Measurements from ENCODE around the gene NDUFA7. TPM values are rescaled to one million over a fixed set of nuclear protein-coding genes. Genes with fewer than 3 reads are reported as not detected.
"Not testable (repeated sequence)": the region's sequence is repeated elsewhere in the genome, so short reads cannot be mapped to it uniquely, and the experiment has no call there.

The NDUFA7 gene
- total RNA-seq, 1 donor from 2014 or later: 39.9 TPM

DNA sequence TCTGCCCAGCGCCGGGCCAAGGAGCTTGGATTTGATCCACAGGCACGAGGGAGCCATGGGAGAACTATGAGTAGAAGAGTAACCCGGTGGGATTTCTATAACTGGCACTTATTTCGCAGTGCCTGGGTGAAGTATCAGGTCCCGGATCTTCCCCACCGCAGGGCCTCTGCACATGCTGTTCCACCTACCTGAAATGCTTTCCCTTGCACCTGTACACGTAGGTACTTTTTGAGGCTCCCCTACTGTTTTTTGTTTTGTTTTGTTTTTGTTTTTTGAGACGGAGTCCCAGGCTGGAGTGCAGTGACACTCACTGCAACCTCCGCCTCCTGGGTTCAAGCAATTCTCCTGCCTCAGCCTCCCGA lies 22.3 kb upstream of the NDUFA7 start:
- DNase-seq (ENCODE audit: low spot score): no peak
- peak overlapping the region; percentile 81 for H3K27ac Mint-ChIP-seq (ENCODE audit: unreplicated experiment)
- peaks cover 4% of the 10 kb centered on the region for H3K36me3 Mint-ChIP-seq (ENCODE audit: low read depth, unreplicated experiment)
- H3K4me3 Mint-ChIP-seq (ENCODE audit: unreplicated experiment): peak overlapping the region; percentile 84
- no peaks in the 10 kb centered on the region for H3K9me3 Mint-ChIP-seq (ENCODE audit: unreplicated experiment)
- TF ChIP-seq, protein P1, sequence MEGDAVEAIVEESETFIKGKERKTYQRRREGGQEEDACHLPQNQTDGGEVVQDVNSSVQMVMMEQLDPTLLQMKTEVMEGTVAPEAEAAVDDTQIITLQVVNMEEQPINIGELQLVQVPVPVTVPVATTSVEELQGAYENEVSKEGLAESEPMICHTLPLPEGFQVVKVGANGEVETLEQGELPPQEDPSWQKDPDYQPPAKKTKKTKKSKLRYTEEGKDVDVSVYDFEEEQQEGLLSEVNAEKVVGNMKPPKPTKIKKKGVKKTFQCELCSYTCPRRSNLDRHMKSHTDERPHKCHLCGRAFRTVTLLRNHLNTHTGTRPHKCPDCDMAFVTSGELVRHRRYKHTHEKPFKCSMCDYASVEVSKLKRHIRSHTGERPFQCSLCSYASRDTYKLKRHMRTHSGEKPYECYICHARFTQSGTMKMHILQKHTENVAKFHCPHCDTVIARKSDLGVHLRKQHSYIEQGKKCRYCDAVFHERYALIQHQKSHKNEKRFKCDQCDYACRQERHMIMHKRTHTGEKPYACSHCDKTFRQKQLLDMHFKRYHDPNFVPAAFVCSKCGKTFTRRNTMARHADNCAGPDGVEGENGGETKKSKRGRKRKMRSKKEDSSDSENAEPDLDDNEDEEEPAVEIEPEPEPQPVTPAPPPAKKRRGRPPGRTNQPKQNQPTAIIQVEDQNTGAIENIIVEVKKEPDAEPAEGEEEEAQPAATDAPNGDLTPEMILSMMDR (IDR thresholded peaks at IDR 0.05; ENCODE audit: unreplicated experiment): peak; percentile 4
- peaks cover 17% of the 10 kb centered on the region for H3K27me3 Mint-ChIP-seq (ENCODE audit: unreplicated experiment)
- H3K4me1 Mint-ChIP-seq (ENCODE audit: unreplicated experiment): peaks cover 29% of the 10 kb centered on the region

DNA sequence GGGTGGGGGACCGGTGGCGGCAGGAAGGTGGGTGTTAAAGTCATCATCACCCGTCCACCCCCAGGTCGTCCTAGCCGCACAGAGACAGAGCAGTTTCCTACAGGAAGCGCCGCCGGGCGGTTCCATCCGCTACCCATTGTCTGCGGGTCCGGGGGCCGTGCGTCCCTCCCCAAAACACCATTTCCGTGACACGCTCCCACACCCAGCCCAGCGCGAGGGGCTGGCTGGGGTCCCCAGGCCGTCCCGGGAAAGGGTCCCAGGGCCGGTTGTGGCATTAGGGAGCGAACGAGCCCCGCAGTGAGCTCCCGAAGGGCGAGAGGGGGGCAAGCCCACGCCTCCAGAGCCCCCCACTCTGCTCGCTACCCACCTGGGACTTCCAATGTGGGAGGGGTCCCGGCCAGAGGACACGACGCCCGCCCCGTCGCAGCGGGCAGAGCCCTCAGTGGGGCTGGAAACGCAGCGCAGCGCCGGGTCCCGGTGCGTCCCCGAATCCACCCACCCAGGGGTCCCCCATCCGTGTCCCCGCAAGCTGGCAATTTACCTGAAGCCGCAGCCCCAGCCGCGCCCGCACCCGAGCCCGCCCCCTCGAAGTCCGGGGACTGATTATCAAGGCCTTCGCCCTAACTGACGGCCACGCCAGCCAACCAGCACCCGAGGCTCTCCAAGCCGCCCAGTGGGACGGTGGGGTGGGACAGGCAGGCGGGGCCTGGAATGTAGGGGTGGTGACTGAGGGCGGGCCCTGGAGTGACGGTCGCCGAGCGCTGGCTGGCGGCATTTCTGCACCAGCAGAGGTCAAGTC lies 21.7 kb upstream of the NDUFA7 start, which contains the start of gene KANK3:
KANK3 (minus strand) TSS at position 579 of the 799 bp plus-strand sequence. CDS start 5,434 bp downstream, outside the sequence.
- H3K36me3 Mint-ChIP-seq (ENCODE audit: low read depth, unreplicated experiment): peaks cover 8% of the 10 kb centered on the region
- H3K9me3 Mint-ChIP-seq (ENCODE audit: unreplicated experiment): no peaks in the 10 kb centered on the region
- H3K4me1 Mint-ChIP-seq (ENCODE audit: unreplicated experiment): peaks cover 34% of the 10 kb centered on the region
- peak within 1 kb of the TSS; percentile 86 for H3K4me3 Mint-ChIP-seq (ENCODE audit: unreplicated experiment)
- TF ChIP-seq, protein P1 (IDR thresholded peaks at IDR 0.05; ENCODE audit: unreplicated experiment): peak; percentile 6
- peak within 1 kb of the TSS; percentile 89 for H3K27ac Mint-ChIP-seq (ENCODE audit: unreplicated experiment)
- peaks cover 19% of the 10 kb centered on the region for H3K27me3 Mint-ChIP-seq (ENCODE audit: unreplicated experiment)
- DNase-seq (ENCODE audit: low spot score): peak; percentile 97

DNA sequence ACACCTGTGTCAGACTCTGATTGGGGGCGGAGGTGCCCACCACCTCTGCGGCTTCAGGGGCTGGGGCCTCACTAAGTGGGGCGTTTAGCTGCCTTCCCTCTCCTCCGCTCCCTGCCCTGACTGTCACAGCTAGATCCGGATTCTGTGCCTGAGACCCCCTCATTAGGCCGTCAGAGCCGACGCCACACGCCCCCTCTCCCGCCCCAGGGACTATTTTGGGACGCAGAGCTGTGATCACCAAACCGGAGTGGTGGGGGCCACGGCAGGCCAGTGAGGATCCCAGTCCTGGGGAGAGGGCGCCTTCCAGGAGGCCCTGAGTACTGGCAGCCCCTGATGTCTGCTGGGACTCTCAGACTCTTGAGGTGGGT lies 21.1 kb upstream of the NDUFA7 start:
- peaks cover 19% of the 10 kb centered on the region for H3K27me3 Mint-ChIP-seq (ENCODE audit: unreplicated experiment)
- peak overlapping the region; percentile 89 for H3K27ac Mint-ChIP-seq (ENCODE audit: unreplicated experiment)
- TF ChIP-seq, protein P1 (IDR thresholded peaks at IDR 0.05; ENCODE audit: unreplicated experiment): no peak
- H3K4me1 Mint-ChIP-seq (ENCODE audit: unreplicated experiment): peaks cover 36% of the 10 kb centered on the region
- no peaks in the 10 kb centered on the region for H3K9me3 Mint-ChIP-seq (ENCODE audit: unreplicated experiment)
- DNase-seq (ENCODE audit: low spot score): peak; percentile 35
- H3K4me3 Mint-ChIP-seq (ENCODE audit: unreplicated experiment): peak overlapping the region; percentile 86
- H3K36me3 Mint-ChIP-seq (ENCODE audit: low read depth, unreplicated experiment): peaks cover 8% of the 10 kb centered on the region

DNA sequence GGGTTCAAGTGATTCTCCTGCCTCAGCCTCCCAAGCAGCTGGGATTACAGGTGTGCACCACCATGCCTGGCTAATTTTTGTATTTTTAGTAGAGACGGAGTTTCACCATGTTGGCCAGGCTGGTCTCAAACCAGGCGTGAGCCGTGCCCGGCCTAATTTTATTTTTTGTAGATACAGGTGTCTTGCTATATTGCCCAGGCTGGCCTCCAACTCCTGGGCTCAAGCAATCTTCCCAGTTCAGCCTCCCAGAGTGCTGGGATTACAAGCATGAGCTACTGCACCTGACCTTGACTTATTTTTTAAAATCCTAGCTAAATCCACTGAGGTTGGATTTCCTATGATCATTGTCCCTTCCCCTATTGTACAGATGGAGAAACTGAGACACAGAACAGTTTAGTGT lies 20.3 kb upstream of the NDUFA7 start:
- H3K4me3 Mint-ChIP-seq (ENCODE audit: unreplicated experiment): peak overlapping the region; percentile 86
- H3K27me3 Mint-ChIP-seq (ENCODE audit: unreplicated experiment): peaks cover 19% of the 10 kb centered on the region
- H3K36me3 Mint-ChIP-seq (ENCODE audit: low read depth, unreplicated experiment): peaks cover 11% of the 10 kb centered on the region
- peak overlapping the region; percentile 89 for H3K27ac Mint-ChIP-seq (ENCODE audit: unreplicated experiment)
- not testable (repeated sequence) for DNase-seq (ENCODE audit: low spot score); H3K9me3 Mint-ChIP-seq (ENCODE audit: unreplicated experiment)
- H3K4me1 Mint-ChIP-seq (ENCODE audit: unreplicated experiment): peaks cover 39% of the 10 kb centered on the region

DNA sequence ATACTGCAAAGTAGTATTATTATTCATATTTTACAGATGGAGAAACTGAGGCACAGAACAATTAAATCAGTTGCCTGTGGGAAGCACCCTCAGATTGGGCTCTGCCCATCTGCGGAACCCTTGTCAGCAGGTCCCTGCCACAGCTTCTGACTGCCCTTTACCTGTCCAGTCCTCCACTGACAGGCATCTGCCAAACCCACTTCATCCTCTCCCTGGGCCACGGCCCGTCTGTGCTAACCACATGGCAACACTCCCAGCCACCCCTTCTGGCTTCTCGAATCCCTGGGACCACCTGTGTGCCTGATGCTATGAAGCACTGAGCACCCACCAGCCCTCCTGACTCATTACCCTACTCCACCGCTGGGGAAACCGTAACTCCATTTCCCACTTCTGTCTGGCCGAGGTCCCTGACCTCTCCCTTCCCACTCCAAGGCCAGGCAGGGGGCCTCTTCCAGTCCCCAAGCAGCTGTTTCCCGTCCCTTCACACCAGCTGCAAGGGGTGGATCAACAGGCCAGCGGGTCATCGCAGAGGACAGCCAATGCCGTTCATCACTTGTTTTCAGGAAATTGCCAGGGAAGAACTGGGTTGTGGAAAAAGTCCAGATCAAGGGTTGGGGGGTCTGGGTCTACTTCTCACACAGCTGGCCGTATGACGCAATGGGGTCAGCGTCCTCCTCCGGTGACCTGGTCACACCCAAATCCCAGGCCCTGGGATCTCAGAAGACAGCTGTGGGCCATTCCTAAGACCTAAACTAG lies 19.3 kb upstream of the NDUFA7 start:
- TF ChIP-seq, protein P1 (IDR thresholded peaks at IDR 0.05; ENCODE audit: unreplicated experiment): no peak
- H3K4me1 Mint-ChIP-seq (ENCODE audit: unreplicated experiment): peaks cover 42% of the 10 kb centered on the region
- H3K9me3 Mint-ChIP-seq (ENCODE audit: unreplicated experiment): no peaks in the 10 kb centered on the region
- H3K36me3 Mint-ChIP-seq (ENCODE audit: low read depth, unreplicated experiment): peaks cover 15% of the 10 kb centered on the region
- H3K4me3 Mint-ChIP-seq (ENCODE audit: unreplicated experiment): peak overlapping the region; percentile 90
- peak; percentile 75 for DNase-seq (ENCODE audit: low spot score)
- H3K27me3 Mint-ChIP-seq (ENCODE audit: unreplicated experiment): peaks cover 19% of the 10 kb centered on the region
- H3K27ac Mint-ChIP-seq (ENCODE audit: unreplicated experiment): peak overlapping the region; percentile 92

All from endothelial cell (in vitro differentiated cells).